ENCODE data around the gene KLHL29.
A peak's percentile ranks its signal among the peaks of the same experiment; 100 is the strongest.

KLHL29 gene

GRCh38 chr2:23460228-23460627 lies 75.2 kb downstream of the KLHL29 start:
- Histone ChIP-seq H3K9me2 (replicated peaks; ENCODE audit: control insufficient read depth, low read length) (no peaks in the 10 kb centered on the region), H3K79me2 (ENCODE audit: control insufficient read depth, low read length) (no peaks in the 10 kb centered on the region), H3K27ac (ENCODE audit: low read depth, low read length) (no peak overlapping the region), H3F3A (ENCODE audit: control insufficient read depth, insufficient read depth) (no peaks in the 10 kb centered on the region), H3K4me3 (ENCODE audit: low read length) (no peak overlapping the region), H3K27me3 (ENCODE audit: control insufficient read depth, low read length) (no peaks in the 10 kb centered on the region), H4K20me1 (ENCODE audit: control insufficient read depth, insufficient read depth, low read depth, low read length) (no peaks in the 10 kb centered on the region), H3K4me2 (ENCODE audit: low read length) (no peak overlapping the region), H3K9me3 (ENCODE audit: control insufficient read depth, insufficient read depth, low read length) (no peaks in the 10 kb centered on the region), H3K36me3 (ENCODE audit: control insufficient read depth, low read length) (no peaks in the 10 kb centered on the region), H3K4me1 (ENCODE audit: control insufficient read depth, low read length) (no peaks in the 10 kb centered on the region)
- TF ChIP-seq, protein P1, sequence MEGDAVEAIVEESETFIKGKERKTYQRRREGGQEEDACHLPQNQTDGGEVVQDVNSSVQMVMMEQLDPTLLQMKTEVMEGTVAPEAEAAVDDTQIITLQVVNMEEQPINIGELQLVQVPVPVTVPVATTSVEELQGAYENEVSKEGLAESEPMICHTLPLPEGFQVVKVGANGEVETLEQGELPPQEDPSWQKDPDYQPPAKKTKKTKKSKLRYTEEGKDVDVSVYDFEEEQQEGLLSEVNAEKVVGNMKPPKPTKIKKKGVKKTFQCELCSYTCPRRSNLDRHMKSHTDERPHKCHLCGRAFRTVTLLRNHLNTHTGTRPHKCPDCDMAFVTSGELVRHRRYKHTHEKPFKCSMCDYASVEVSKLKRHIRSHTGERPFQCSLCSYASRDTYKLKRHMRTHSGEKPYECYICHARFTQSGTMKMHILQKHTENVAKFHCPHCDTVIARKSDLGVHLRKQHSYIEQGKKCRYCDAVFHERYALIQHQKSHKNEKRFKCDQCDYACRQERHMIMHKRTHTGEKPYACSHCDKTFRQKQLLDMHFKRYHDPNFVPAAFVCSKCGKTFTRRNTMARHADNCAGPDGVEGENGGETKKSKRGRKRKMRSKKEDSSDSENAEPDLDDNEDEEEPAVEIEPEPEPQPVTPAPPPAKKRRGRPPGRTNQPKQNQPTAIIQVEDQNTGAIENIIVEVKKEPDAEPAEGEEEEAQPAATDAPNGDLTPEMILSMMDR (IDR thresholded peaks at IDR 0.05; ENCODE audit: low read depth, low read length, poor library complexity, severe bottlenecking) = peak; percentile 69
- TF ChIP-seq EZH2phosphoT487 (IDR thresholded peaks at IDR 0.05; ENCODE audit: borderline replicate concordance, low read length) = no peak

DNA sequence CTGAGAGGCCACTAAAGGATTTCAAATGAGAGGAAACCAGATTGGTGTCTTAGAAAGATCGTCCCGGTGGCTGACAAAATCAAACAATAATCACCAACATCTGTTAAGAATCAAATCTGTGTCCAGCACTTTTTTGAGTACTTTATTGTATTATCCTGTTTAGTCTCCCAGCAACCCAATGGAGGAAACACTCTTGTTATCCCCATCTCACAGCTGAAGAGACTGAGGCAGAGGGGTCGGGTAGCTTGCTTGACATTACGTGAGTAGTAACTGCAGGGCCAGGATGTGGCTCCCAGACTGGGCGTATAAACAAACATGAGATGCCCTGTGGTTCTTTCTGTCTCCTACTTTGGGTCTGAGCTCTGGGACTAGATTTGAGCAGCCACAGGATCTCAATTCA lies 76.0 kb downstream of the KLHL29 start:
- H3K27ac ChIP-seq (ENCODE audit: low read depth, low read length) = no peak overlapping the region

DNA sequence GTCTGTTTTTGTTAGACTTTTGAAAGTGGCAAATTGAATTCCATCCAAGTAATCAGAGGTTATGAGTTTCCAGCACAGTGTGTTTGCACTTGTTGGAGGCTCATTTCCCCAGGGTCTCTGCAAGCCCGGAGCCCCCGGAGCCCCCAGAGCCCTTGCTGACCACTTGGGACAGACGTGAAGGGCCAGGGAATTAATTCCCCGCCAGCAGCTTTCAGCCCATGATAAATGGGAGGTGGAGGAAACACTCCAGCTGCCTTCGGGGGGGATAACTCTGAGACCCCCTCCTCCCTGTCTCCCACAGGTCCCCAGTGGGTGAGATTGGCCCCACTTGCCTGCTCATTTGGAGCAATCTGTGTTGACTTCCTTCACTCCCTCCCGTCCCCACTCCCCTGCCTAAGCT lies 79.2 kb downstream of the KLHL29 start:
- Histone ChIP-seq H3K4me1 (ENCODE audit: control insufficient read depth, low read length) (no peaks in the 10 kb centered on the region), H3K4me3 (ENCODE audit: low read length) (no peak overlapping the region), H3K9me3 (ENCODE audit: control insufficient read depth, insufficient read depth, low read length) (no peaks in the 10 kb centered on the region), H4K20me1 (ENCODE audit: control insufficient read depth, insufficient read depth, low read depth, low read length) (no peaks in the 10 kb centered on the region), H3F3A (ENCODE audit: control insufficient read depth, insufficient read depth) (no peaks in the 10 kb centered on the region), H3K27me3 (ENCODE audit: control insufficient read depth, low read length) (no peaks in the 10 kb centered on the region), H3K4me2 (ENCODE audit: low read length) (no peak overlapping the region), H3K79me2 (ENCODE audit: control insufficient read depth, low read length) (no peaks in the 10 kb centered on the region), H3K36me3 (ENCODE audit: control insufficient read depth, low read length) (no peaks in the 10 kb centered on the region), H3K27ac (ENCODE audit: low read depth, low read length) (no peak overlapping the region), H3K9me2 (replicated peaks; ENCODE audit: control insufficient read depth, low read length) (no peaks in the 10 kb centered on the region)
- no peak for TF ChIP-seq EZH2phosphoT487 (IDR thresholded peaks at IDR 0.05; ENCODE audit: borderline replicate concordance, low read length)
- TF ChIP-seq, protein P1 (IDR thresholded peaks at IDR 0.05; ENCODE audit: low read depth, low read length, poor library complexity, severe bottlenecking) = no peak

More for the DNA sequence above, 76.0 kb downstream of the KLHL29 start:
- Histone ChIP-seq H4K20me1 (ENCODE audit: control insufficient read depth, insufficient read depth, low read depth, low read length) (no peaks in the 10 kb centered on the region), H3K36me3 (ENCODE audit: control insufficient read depth, low read length) (no peaks in the 10 kb centered on the region), H3K4me3 (ENCODE audit: low read length) (no peak overlapping the region), H3F3A (ENCODE audit: control insufficient read depth, insufficient read depth) (no peaks in the 10 kb centered on the region), H3K9me2 (replicated peaks; ENCODE audit: control insufficient read depth, low read length) (no peaks in the 10 kb centered on the region), H3K27me3 (ENCODE audit: control insufficient read depth, low read length) (no peaks in the 10 kb centered on the region), H3K9me3 (ENCODE audit: control insufficient read depth, insufficient read depth, low read length) (no peaks in the 10 kb centered on the region), H3K4me2 (ENCODE audit: low read length) (no peak overlapping the region), H3K4me1 (ENCODE audit: control insufficient read depth, low read length) (no peaks in the 10 kb centered on the region), H3K79me2 (ENCODE audit: control insufficient read depth, low read length) (no peaks in the 10 kb centered on the region)
- no peak for TF ChIP-seq EZH2phosphoT487 (IDR thresholded peaks at IDR 0.05; ENCODE audit: borderline replicate concordance, low read length)
- TF ChIP-seq, protein P1 (IDR thresholded peaks at IDR 0.05; ENCODE audit: low read depth, low read length, poor library complexity, severe bottlenecking) = no peak
